Fibroblast of the conjunctiva (primary cell): ENCODE data around the gene LRRC26.
"Not testable (repeated sequence)": the region's sequence is repeated elsewhere in the genome, so short reads cannot be mapped to it uniquely, and the experiment has no call there.

ENCODE experiments used
- DNase-seq: peaks from one replicate; pipeline ENCODE4 v3.0.0-alpha.2; 2010; ENCODE audit warnings: low read depth

LRRC26 gene

GRCh38 chr9:137135154-137135553 lies 34.7 kb downstream of the LRRC26 start:
- not testable (repeated sequence) for DNase-seq

- no peak for DNase-seq
Observed at GRCh38 chr9:137134191-137134590, 35.7 kb downstream of the LRRC26 start.

GRCh38 chr9:137130176-137130755 lies 39.6 kb downstream of the LRRC26 start:
- no peak for DNase-seq

- DNase-seq, result peak; percentile 83
Observed at GRCh38 chr9:137129456-137130175, 40.2 kb downstream of the LRRC26 start.

- no peak for DNase-seq
Observed at GRCh38 chr9:137128862-137129455, 40.9 kb downstream of the LRRC26 start.

- no peak for DNase-seq
Observed at GRCh38 chr9:137128158-137128861, 41.5 kb downstream of the LRRC26 start.

GRCh38 chr9:137127301-137128157 lies 42.3 kb downstream of the LRRC26 start:
- no peak for DNase-seq

- DNase-seq, result no peak
Observed at GRCh38 chr9:137126786-137127185, 43.1 kb downstream of the LRRC26 start.

- DNase-seq, result not testable (repeated sequence)
Observed at GRCh38 chr9:137123952-137124462, 45.8 kb downstream of the LRRC26 start.

- DNase-seq, result no peak
Observed at GRCh38 chr9:137123468-137123837, 46.4 kb downstream of the LRRC26 start.

GRCh38 chr9:137122796-137123467 lies 46.9 kb downstream of the LRRC26 start:
- not testable (repeated sequence) for DNase-seq

- not testable (repeated sequence) for DNase-seq
Observed at GRCh38 chr9:137121927-137122795, 47.7 kb downstream of the LRRC26 start.
